Measurements from ENCODE around the gene RGS6.

DNA sequence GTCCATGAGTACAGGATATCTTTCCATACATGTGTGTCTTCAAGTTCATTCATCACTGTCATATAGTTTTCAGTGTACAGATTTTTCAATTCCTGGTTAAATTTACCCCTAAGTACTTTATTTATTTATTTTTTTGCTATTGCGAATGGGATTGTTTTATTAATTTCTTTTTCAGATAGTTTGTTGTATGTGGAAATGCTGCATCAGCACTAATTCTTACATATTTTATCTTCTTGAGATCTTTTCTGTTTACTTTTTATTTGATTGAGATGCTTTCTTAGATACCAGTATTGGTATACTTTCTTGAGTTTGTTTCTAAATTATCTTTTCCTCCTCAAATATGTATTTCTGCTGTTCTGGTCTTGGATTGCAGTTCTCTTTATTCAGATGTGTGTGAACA lies 148.9 kb downstream of the RGS6 start:
- TF ChIP-seq, protein P1, sequence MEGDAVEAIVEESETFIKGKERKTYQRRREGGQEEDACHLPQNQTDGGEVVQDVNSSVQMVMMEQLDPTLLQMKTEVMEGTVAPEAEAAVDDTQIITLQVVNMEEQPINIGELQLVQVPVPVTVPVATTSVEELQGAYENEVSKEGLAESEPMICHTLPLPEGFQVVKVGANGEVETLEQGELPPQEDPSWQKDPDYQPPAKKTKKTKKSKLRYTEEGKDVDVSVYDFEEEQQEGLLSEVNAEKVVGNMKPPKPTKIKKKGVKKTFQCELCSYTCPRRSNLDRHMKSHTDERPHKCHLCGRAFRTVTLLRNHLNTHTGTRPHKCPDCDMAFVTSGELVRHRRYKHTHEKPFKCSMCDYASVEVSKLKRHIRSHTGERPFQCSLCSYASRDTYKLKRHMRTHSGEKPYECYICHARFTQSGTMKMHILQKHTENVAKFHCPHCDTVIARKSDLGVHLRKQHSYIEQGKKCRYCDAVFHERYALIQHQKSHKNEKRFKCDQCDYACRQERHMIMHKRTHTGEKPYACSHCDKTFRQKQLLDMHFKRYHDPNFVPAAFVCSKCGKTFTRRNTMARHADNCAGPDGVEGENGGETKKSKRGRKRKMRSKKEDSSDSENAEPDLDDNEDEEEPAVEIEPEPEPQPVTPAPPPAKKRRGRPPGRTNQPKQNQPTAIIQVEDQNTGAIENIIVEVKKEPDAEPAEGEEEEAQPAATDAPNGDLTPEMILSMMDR (IDR thresholded peaks at IDR 0.05), result no peak
- TF ChIP-seq POLR2A (IDR thresholded peaks at IDR 0.05), result no peak

Measured in breast epithelium (tissue), 3 donors.